Peyer's patch (tissue), 4 donors: ENCODE data around the gene UBE2QL1.

ENCODE experiments used
- POLR2A ChIP-seq, 2 donors: fragments of 450-650 bp; IDR thresholded peaks; one replicate each; pipeline ENCODE4 v1.5.1; 2017; ENCODE audit warnings: antibody characterized with exemption in 2 of 2, mild to moderate bottlenecking in 2 of 2, moderate library complexity in 2 of 2
- TF ChIP-seq, protein P1 (sequence below), 6 experiments: fragments of 450-650 bp in 4 of 6; fragments of 200-600 bp in 2 of 6; sonication (generic) in 1 of 6; IDR thresholded peaks; one replicate each; pipeline ENCODE4 v1.5.1; 2017 to 2019; ENCODE audit warnings: antibody characterized with exemption in 6 of 6, mild to moderate bottlenecking in 3 of 6, moderate library complexity in 1 of 6

DNA sequence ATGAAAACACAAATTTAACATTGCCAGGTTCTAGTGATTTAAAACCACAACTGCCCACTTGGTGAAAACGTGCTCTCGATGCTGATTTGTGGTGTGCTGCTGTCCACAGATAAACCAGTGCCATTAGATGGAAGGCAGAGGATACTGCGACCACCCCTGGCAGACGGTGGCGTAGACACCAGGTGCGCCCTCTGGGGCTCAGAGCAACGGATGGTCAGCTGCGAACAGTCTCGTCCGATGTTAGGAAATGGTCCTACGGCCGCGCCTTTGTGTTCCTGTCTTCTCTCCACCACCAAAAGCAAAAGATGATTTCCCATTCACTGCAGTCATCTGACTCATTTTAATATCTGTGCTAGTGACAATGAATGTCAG is 43.2 kb downstream of the UBE2QL1 start:
- TF ChIP-seq POLR2A (IDR thresholded peaks at IDR 0.05), result no peak
- TF ChIP-seq, protein P1, sequence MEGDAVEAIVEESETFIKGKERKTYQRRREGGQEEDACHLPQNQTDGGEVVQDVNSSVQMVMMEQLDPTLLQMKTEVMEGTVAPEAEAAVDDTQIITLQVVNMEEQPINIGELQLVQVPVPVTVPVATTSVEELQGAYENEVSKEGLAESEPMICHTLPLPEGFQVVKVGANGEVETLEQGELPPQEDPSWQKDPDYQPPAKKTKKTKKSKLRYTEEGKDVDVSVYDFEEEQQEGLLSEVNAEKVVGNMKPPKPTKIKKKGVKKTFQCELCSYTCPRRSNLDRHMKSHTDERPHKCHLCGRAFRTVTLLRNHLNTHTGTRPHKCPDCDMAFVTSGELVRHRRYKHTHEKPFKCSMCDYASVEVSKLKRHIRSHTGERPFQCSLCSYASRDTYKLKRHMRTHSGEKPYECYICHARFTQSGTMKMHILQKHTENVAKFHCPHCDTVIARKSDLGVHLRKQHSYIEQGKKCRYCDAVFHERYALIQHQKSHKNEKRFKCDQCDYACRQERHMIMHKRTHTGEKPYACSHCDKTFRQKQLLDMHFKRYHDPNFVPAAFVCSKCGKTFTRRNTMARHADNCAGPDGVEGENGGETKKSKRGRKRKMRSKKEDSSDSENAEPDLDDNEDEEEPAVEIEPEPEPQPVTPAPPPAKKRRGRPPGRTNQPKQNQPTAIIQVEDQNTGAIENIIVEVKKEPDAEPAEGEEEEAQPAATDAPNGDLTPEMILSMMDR (IDR thresholded peaks at IDR 0.05), result no peak
